H9 (cell line): Measurements from ENCODE around the gene SH2D2A. TPM values are rescaled to one million over a fixed set of nuclear protein-coding genes. Genes with fewer than 3 reads are reported as not detected.

ENCODE experiments used
- DNase-seq: peaks from one replicate; pipeline ENCODE4 v3.0.0-alpha.2; 2017
- H2AFZ ChIP-seq: one replicate; pipeline ENCODE4 v1.6.1; 2013; ENCODE audit warnings: mild to moderate bottlenecking, low read length, control low read depth, moderate library complexity
- H2AK5ac ChIP-seq: 2 replicates; pipeline ENCODE4 v1.6.1; 2013; ENCODE audit warnings: low read length, control low read depth, mixed read lengths; ENCODE audit not compliant: insufficient read length
- H2BK120ac ChIP-seq: one replicate; pipeline ENCODE4 v1.6.1; 2013; ENCODE audit warnings: low read depth, mild to moderate bottlenecking, low read length, control low read depth, inconsistent platforms; ENCODE audit not compliant: poor library complexity, severe bottlenecking
- H2BK12ac ChIP-seq: 2 replicates; pipeline ENCODE4 v1.6.1; 2013; ENCODE audit warnings: low read length, control low read depth, mixed read lengths, low read depth; ENCODE audit not compliant: insufficient read length
- H2BK15ac ChIP-seq: 2 replicates; pipeline ENCODE4 v1.6.1; 2013; ENCODE audit warnings: low read depth, low read length, control low read depth
- H2BK20ac ChIP-seq: one replicate; pipeline ENCODE4 v1.6.1; 2013; ENCODE audit warnings: low read depth, mild to moderate bottlenecking, low read length, control low read depth, inconsistent platforms; ENCODE audit not compliant: poor library complexity, severe bottlenecking
- H2BK5ac ChIP-seq: 2 replicates; pipeline ENCODE4 v1.6.1; 2013; ENCODE audit warnings: low read length, control low read depth, mixed read lengths; ENCODE audit not compliant: insufficient read length
- H3K14ac ChIP-seq: 2 replicates; pipeline ENCODE4 v1.6.1; 2013; ENCODE audit warnings: low read length, control low read depth; ENCODE audit not compliant: insufficient read depth
- H3K18ac ChIP-seq: 2 replicates; pipeline ENCODE4 v1.6.1; 2013; ENCODE audit warnings: low read depth, mild to moderate bottlenecking, mixed read lengths, low read length, control low read depth; ENCODE audit not compliant: insufficient read length
- H3K23ac ChIP-seq: 2 replicates; pipeline ENCODE4 v1.6.1; 2013; ENCODE audit warnings: low read length, control low read depth, mixed read lengths, low read depth; ENCODE audit not compliant: insufficient read length
- H3K23me2 ChIP-seq: 2 replicates; pipeline ENCODE4 v1.6.1; 2013; ENCODE audit warnings: low read depth, mild to moderate bottlenecking, mixed read lengths, low read length, control low read depth; ENCODE audit not compliant: insufficient read length, poor library complexity, severe bottlenecking
- H3K27ac ChIP-seq: 2 replicates; pipeline ENCODE4 v1.5.1; 2013; ENCODE audit warnings: low read length, control low read depth, mixed read lengths, low read depth; ENCODE audit not compliant: insufficient read length
- H3K27me3 ChIP-seq: 2 replicates; pipeline ENCODE4 v1.6.1; 2013; ENCODE audit warnings: low read length, control low read depth, inconsistent platforms; ENCODE audit not compliant: insufficient read depth
- H3K4ac ChIP-seq: 2 replicates; pipeline ENCODE4 v1.6.1; 2013; ENCODE audit warnings: low read depth, mild to moderate bottlenecking, control low read depth, inconsistent platforms, low read length, moderate library complexity
- H3K4me1 ChIP-seq: 2 replicates; pipeline ENCODE4 v1.6.1; 2013; ENCODE audit warnings: low read length, control low read depth, inconsistent platforms; ENCODE audit not compliant: insufficient read depth
- H3K4me2 ChIP-seq: 2 replicates; pipeline ENCODE4 v1.6.1; 2013; ENCODE audit warnings: low read length, control low read depth, mixed read lengths; ENCODE audit not compliant: insufficient read length, insufficient read depth
- H3K56ac ChIP-seq: 2 replicates; pipeline ENCODE4 v1.6.1; 2013; ENCODE audit warnings: low read depth, mild to moderate bottlenecking, mixed read lengths, low read length, control low read depth; ENCODE audit not compliant: insufficient read length
- H3K79me1 ChIP-seq: 2 replicates; pipeline ENCODE4 v1.6.1; 2013; ENCODE audit warnings: low read depth, mild to moderate bottlenecking, moderate library complexity, low read length, control low read depth, inconsistent platforms; ENCODE audit not compliant: insufficient read depth, poor library complexity, severe bottlenecking
- H3K79me2 ChIP-seq: 2 replicates; pipeline ENCODE4 v1.6.1; 2013; ENCODE audit warnings: low read length, control low read depth, inconsistent platforms; ENCODE audit not compliant: insufficient read depth
- H3K9ac ChIP-seq: 2 replicates; pipeline ENCODE4 v1.6.1; 2013; ENCODE audit warnings: low read length, control low read depth, mixed read lengths; ENCODE audit not compliant: insufficient read length; ENCODE audit errors: extremely low read depth
- H3K9me3 ChIP-seq: one replicate; pipeline ENCODE4 v1.6.1; 2013; ENCODE audit warnings: low read depth, low read length, inconsistent platforms; ENCODE audit not compliant: control insufficient read depth
- H3T11ph ChIP-seq: one replicate; pipeline ENCODE4 v1.6.1; 2013; ENCODE audit warnings: mild to moderate bottlenecking, low read length, control low read depth, inconsistent platforms
- H4K20me1 ChIP-seq: one replicate; pipeline ENCODE4 v1.6.1; 2013; ENCODE audit not compliant: control insufficient read depth, insufficient read length, insufficient read depth
- H4K5ac ChIP-seq: 2 replicates; pipeline ENCODE4 v1.6.1; 2013; ENCODE audit warnings: low read depth, mild to moderate bottlenecking, mixed read lengths, low read length, control low read depth; ENCODE audit not compliant: insufficient read length
- H4K8ac ChIP-seq: replicated peaks from 2 replicates; pipeline ENCODE4 v1.6.1; 2013; ENCODE audit warnings: low read length, control low read depth, mixed read lengths, low read depth; ENCODE audit not compliant: insufficient read length
- H4K91ac ChIP-seq: 2 replicates; pipeline ENCODE4 v1.6.1; 2013; ENCODE audit warnings: low read depth, mild to moderate bottlenecking, moderate library complexity, mixed read lengths, low read length, control low read depth; ENCODE audit not compliant: insufficient read length
- H3K27ac Mint-ChIP-seq, 3 experiments: 2 replicates in 2 of 3; 3 replicates in 1 of 3; pipeline ENCODE4 v1.8.0; 2020 to 2021; ENCODE audit warnings: mixed read lengths in 3 of 3, mild to moderate bottlenecking in 1 of 3, moderate library complexity in 1 of 3
- H3K27me3 Mint-ChIP-seq: 2 replicates; pipeline ENCODE4 v1.8.0; 2021; ENCODE audit warnings: low read depth, mild to moderate bottlenecking, moderate library complexity, mixed read lengths
- H3K36me3 Mint-ChIP-seq, 3 experiments: 2 replicates in 2 of 3; 3 replicates in 1 of 3; pipeline ENCODE4 v1.8.0; 2020 to 2021; ENCODE audit warnings: low read depth in 3 of 3, mixed read lengths in 3 of 3; ENCODE audit not compliant: insufficient read depth in 1 of 3
- H3K4me1 Mint-ChIP-seq, 2 experiments: 2 replicates each; pipeline ENCODE4 v1.8.0; 2020; ENCODE audit warnings: mixed read lengths in 2 of 2
- H3K4me3 Mint-ChIP-seq, 2 experiments: 2 replicates in 1 of 2; 3 replicates in 1 of 2; pipeline ENCODE4 v1.8.0; 2020 to 2021; ENCODE audit warnings: mild to moderate bottlenecking in 2 of 2, mixed read lengths in 2 of 2, moderate library complexity in 1 of 2
- H3K9me3 Mint-ChIP-seq, 2 experiments: 2 replicates in 1 of 2; 3 replicates in 1 of 2; pipeline ENCODE4 v1.8.0; 2020; ENCODE audit warnings: mild to moderate bottlenecking in 2 of 2, mixed read lengths in 2 of 2, moderate library complexity in 1 of 2
- WGBS: extraction: QIAGEN DNeasy Blood & Tissue Kit; methylation state at CpG from one replicate; pipeline ENCODE4 v1.1.7; 2013; ENCODE audit warnings: missing lambda C conversion rate, low lambda C conversion rate, mixed read lengths; ENCODE audit not compliant: insufficient read length; ENCODE audit errors: extremely low coverage; 5-methylcytosine and 5-hydroxymethylcytosine counted together
- total RNA-seq: library from RNA; stranded (reverse); gene quantifications from 2 replicates; pipeline ENCODE4 v1.2.1, GENCODE V29; 2021
- TF ChIP-seq, protein P1 (sequence below): fragments of 200-600 bp; sonication (generic); conservative IDR thresholded peaks from 3 replicates; pipeline ENCODE4 v1.8.0; 2021; ENCODE audit warnings: antibody characterized with exemption, mild to moderate bottlenecking

The SH2D2A gene
- total RNA-seq, 1 experiment from 2014 or later = 2.0 TPM

- no peak overlapping the region for H3T11ph ChIP-seq
- no peak for DNase-seq
- no peak overlapping the region for H2BK12ac ChIP-seq
- no peak overlapping the region for H2AFZ ChIP-seq
- H3K9ac ChIP-seq = peak overlapping the region; percentile 3
- Mint-ChIP-seq H3K27me3 (peaks cover 84% of the 10 kb centered on the region), H3K36me3 (no peaks in the 10 kb centered on the region), H3K9me3 (no peaks in the 10 kb centered on the region), H3K4me1 (peaks cover 6 to 14% of the 10 kb centered on the region in 2 experiments), H3K27ac (no peak overlapping the region), H3K4me3 (no peak overlapping the region)
- H3K23ac ChIP-seq = no peak overlapping the region
- H3K56ac ChIP-seq = no peak overlapping the region
- H3K18ac ChIP-seq = no peak overlapping the region
- no peak overlapping the region for H4K91ac ChIP-seq
- no peak overlapping the region for H2AK5ac ChIP-seq
- TF ChIP-seq, protein P1, sequence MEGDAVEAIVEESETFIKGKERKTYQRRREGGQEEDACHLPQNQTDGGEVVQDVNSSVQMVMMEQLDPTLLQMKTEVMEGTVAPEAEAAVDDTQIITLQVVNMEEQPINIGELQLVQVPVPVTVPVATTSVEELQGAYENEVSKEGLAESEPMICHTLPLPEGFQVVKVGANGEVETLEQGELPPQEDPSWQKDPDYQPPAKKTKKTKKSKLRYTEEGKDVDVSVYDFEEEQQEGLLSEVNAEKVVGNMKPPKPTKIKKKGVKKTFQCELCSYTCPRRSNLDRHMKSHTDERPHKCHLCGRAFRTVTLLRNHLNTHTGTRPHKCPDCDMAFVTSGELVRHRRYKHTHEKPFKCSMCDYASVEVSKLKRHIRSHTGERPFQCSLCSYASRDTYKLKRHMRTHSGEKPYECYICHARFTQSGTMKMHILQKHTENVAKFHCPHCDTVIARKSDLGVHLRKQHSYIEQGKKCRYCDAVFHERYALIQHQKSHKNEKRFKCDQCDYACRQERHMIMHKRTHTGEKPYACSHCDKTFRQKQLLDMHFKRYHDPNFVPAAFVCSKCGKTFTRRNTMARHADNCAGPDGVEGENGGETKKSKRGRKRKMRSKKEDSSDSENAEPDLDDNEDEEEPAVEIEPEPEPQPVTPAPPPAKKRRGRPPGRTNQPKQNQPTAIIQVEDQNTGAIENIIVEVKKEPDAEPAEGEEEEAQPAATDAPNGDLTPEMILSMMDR = no peak
- H4K5ac ChIP-seq = no peak overlapping the region
- WGBS = no CpG with 5 or more reads among the region's 4 CpGs
- H4K8ac ChIP-seq = no peak overlapping the region
- no peak overlapping the region for H3K4ac ChIP-seq
- peaks cover 3% of the 10 kb centered on the region; the same call in 1 of the 2 replicates for H3K27me3 ChIP-seq
- no peaks in the 10 kb centered on the region for H4K20me1 ChIP-seq
- no peak overlapping the region for H3K27ac ChIP-seq
- no peak overlapping the region for H2BK5ac ChIP-seq
- no peak overlapping the region for H2BK20ac ChIP-seq
- no peaks in the 10 kb centered on the region for H3K9me3 ChIP-seq
- H2BK15ac ChIP-seq = no peak overlapping the region
- no peaks in the 10 kb centered on the region for H3K4me1 ChIP-seq
- no peak overlapping the region for H3K4me2 ChIP-seq
- no peak overlapping the region for H3K14ac ChIP-seq
- no peaks in the 10 kb centered on the region for H3K79me1 ChIP-seq
- H3K79me2 ChIP-seq = no peaks in the 10 kb centered on the region
- H2BK120ac ChIP-seq = no peak overlapping the region
- peaks cover 2% of the 10 kb centered on the region for H3K23me2 ChIP-seq
Measured at GRCh38 chr1:156836892-156837291, 20.2 kb upstream of the SH2D2A start.
